Body of pancreas (tissue), 4 donors: ENCODE results near the gene NBEA. TPM values are rescaled to one million over a fixed set of nuclear protein-coding genes. Genes with fewer than 3 reads are reported as not detected.

Experiments used
- ATAC-seq: fragments of 150-250 bp; one replicate; pipeline ENCODE4 v1.9.1; 2016
- DNase-seq, 4 donors: peaks; one replicate each; pipeline ENCODE4 v3.0.0-alpha.2; 2019
- H3K27ac ChIP-seq, 4 donors: fragments of 200-600 bp; sonication (generic); 1 replicate in 3 of 4; 2 replicates in 1 of 4; pipeline versions ENCODE4 v1.5.1 to v1.6.1; 2016 to 2019; ENCODE audit warnings: mild to moderate bottlenecking in 1 of 4, mixed read lengths in 1 of 4, moderate library complexity in 1 of 4
- H3K27me3 ChIP-seq, 2 donors: fragments of 200-600 bp; sonication (generic); one replicate each; pipeline ENCODE4 v1.6.0; 2016; ENCODE audit warnings: mild to moderate bottlenecking in 1 of 2
- H3K36me3 ChIP-seq, 2 donors: fragments of 200-600 bp; sonication (generic); replicated peaks in 1 of 2; 2 replicates each; pipeline ENCODE4 v1.5.1; 2016; ENCODE audit warnings: low read depth in 2 of 2; ENCODE audit not compliant: insufficient read depth in 1 of 2
- H3K4me1 ChIP-seq: fragments of 200-600 bp; sonication (generic); one replicate; pipeline ENCODE4 v1.6.0; 2016
- H3K4me3 ChIP-seq, 2 donors: fragments of 200-600 bp; sonication (generic); 1 replicate in 1 of 2; 2 replicates in 1 of 2; pipeline ENCODE4 v1.5.1; 2016 to 2019
- H3K9me3 ChIP-seq, 3 donors: fragments of 200-600 bp; sonication (generic); 1 replicate in 2 of 3; 2 replicates in 1 of 3; pipeline ENCODE4 v1.5.1; 2016
- POLR2A ChIP-seq, 3 donors: fragments of 450-650 bp; IDR thresholded peaks; one replicate each; pipeline ENCODE4 v1.6.1; 2016; ENCODE audit warnings: antibody characterized with exemption in 3 of 3, mild to moderate bottlenecking in 2 of 3
- WGBS, 2 donors: methylation state at CpG; one replicate each; pipeline ENCODE4 v1.1.5; 2017; 5-methylcytosine and 5-hydroxymethylcytosine counted together
- intact Hi-C: fragments of 100-400 bp; cut with DNase I; formaldehyde crosslinking; loops from one replicate; pipeline ENCODE4 v1.15.1; 2023
- total RNA-seq, 2 donors: library from RNA; depleted of rRNA; stranded (reverse); fragments of >200 nt; gene quantifications; one replicate each; pipeline ENCODE4 v1.1.0, GENCODE V29; 2016
- TF ChIP-seq, protein P1 (sequence below), 7 experiments: fragments of 450-650 bp in 4 of 7; fragments of 200-600 bp in 3 of 7; sonication (generic) in 3 of 7; IDR thresholded peaks; one replicate each; pipeline ENCODE4 v1.5.1; 2016 to 2019; ENCODE audit warnings: antibody characterized with exemption in 7 of 7

NBEA gene
- total RNA-seq, 2 donors from 2014 or later: 9.6 to 19.1 TPM

DNA sequence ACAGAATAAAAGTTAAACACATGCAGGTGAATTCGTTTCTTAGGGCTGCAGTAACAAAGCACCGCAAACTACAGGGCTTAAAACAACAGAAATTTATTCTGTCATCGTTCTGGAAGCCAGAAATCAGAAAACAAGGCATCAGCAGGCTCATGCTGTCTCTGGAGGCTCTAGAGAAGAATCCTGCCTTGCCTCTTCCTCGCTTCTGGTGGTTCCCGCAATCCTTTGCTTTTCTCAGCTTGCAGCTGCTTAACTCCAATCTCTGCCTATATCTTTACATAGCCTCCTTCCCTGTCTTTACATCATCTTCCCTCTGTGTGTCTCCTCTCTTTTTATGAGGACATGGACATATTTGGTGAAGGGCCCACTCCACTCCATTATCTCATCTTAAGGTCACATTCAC is 6.2 kb upstream of the NBEA start:
- Histone ChIP-seq H3K4me1 (peaks cover 8% of the 10 kb centered on the region), H3K27ac (no peak overlapping the region), H3K36me3 (no peaks in the 10 kb centered on the region), H3K9me3 (no peaks in the 10 kb centered on the region), H3K27me3 (no peaks in the 10 kb centered on the region), H3K4me3 (no peak overlapping the region)
- WGBS, 2 donors: 74 to 77% methylated on average over 5 of the region's 5 CpGs
- intact Hi-C loops: no loop called here
- no peak for DNase-seq
- ATAC-seq: no peak
- TF ChIP-seq POLR2A (IDR thresholded peaks at IDR 0.05): no peak
- TF ChIP-seq, protein P1, sequence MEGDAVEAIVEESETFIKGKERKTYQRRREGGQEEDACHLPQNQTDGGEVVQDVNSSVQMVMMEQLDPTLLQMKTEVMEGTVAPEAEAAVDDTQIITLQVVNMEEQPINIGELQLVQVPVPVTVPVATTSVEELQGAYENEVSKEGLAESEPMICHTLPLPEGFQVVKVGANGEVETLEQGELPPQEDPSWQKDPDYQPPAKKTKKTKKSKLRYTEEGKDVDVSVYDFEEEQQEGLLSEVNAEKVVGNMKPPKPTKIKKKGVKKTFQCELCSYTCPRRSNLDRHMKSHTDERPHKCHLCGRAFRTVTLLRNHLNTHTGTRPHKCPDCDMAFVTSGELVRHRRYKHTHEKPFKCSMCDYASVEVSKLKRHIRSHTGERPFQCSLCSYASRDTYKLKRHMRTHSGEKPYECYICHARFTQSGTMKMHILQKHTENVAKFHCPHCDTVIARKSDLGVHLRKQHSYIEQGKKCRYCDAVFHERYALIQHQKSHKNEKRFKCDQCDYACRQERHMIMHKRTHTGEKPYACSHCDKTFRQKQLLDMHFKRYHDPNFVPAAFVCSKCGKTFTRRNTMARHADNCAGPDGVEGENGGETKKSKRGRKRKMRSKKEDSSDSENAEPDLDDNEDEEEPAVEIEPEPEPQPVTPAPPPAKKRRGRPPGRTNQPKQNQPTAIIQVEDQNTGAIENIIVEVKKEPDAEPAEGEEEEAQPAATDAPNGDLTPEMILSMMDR (IDR thresholded peaks at IDR 0.05): no peak

DNA sequence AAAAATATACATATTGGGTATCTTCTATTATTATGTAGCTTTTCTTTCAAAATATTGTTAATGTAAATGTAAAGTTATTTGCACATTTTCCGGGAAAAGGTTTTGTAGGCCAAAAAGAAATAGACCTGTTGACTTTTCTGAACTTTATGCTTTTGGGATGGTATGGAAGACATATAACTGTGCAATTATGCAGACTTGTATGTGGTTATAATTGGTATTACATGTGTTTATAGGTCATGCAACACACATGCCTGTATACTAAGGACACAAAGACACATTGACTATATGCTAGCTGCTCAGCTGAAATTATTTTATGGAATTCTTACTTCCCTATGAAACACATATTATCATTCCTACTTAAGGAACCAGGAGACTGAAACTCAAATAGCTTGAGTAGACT is 2.3 kb upstream of the NBEA start:
- intact Hi-C loops: no loop called here
- H3K27ac ChIP-seq: no peak overlapping the region
- ATAC-seq (no peak), DNase-seq (no peak)
- TF ChIP-seq, protein P1 (IDR thresholded peaks at IDR 0.05): peak in 1 of 7 experiments; percentile 9
- TF ChIP-seq POLR2A (IDR thresholded peaks at IDR 0.05): no peak
- no peak overlapping the region for H3K4me3 ChIP-seq
- no peaks in the 10 kb centered on the region for H3K27me3 ChIP-seq
- H3K36me3 ChIP-seq: no peaks in the 10 kb centered on the region
- H3K9me3 ChIP-seq: no peaks in the 10 kb centered on the region
- 92 to 97% methylated on average over 1 of the region's 1 CpG for WGBS, 2 donors
- H3K4me1 ChIP-seq: peaks cover 10% of the 10 kb centered on the region

DNA sequence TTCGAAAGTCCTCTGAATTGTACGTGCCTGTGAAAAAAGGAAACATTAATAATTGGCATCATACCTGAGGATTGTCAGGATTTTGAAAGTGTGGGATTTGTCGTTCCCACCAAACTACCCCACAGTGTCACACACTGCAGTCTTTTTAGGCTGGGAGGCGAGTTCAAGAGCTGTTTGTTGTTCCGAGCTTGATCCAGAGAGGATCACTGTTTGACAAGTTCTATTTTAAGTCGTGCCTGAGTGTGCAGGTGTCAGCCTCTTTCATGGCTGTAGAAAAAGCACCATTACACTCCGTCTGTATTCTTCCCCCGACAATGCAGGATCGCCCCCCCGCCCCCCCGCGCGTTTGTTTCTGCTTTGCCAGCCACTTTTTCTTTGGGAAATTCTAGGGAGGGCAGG is 635 bp upstream of the NBEA start:
- intact Hi-C loops: no loop called here
- DNase-seq: no peak
- no peak for TF ChIP-seq POLR2A (IDR thresholded peaks at IDR 0.05)
- TF ChIP-seq, protein P1 (IDR thresholded peaks at IDR 0.05): no peak
- H3K4me3 ChIP-seq: peak overlapping the region; percentile 86 to 99
- no peaks in the 10 kb centered on the region for H3K9me3 ChIP-seq
- peak overlapping the region in 3 of 4 donors; percentile 82 to 90 (median 89) for H3K27ac ChIP-seq
- H3K4me1 ChIP-seq: peaks cover 10% of the 10 kb centered on the region
- no peaks in the 10 kb centered on the region for H3K27me3 ChIP-seq
- H3K36me3 ChIP-seq: no peaks in the 10 kb centered on the region
- no peak for ATAC-seq
- WGBS, 2 donors: 1 to 4% methylated on average over 13 of the region's 13 CpGs

DNA sequence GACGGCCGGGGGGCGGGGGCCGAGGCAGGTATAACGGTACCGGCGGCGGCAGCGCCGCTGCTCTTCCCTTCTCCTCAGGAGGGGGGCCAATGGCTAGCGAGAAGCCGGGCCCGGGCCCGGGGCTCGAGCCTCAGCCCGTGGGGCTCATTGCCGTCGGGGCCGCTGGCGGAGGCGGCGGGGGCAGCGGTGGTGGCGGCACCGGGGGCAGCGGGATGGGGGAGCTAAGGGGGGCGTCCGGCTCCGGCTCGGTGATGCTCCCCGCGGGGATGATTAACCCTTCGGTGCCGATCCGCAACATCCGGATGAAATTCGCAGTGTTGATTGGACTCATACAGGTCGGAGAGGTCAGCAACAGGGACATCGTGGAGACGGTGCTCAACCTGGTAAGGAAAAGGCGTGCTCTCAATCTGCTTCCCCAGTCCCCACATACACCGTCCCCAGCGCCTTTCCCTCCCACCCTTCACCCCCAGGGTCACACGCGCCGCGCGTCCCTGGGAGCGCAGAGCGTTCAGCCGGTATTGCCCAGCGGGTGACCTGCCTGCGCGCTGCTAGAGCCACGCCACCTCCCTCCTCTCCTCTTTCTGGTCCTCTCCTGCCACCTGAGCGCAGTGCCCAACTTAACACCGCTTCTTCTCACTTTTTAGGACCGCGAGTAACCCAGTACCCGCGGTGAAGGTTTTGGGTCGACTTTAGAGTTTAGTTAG is 814 bp downstream of the NBEA start:
- peaks cover 10% of the 10 kb centered on the region for H3K4me1 ChIP-seq
- peak overlapping the region; percentile 74 to 90 (median 86) for H3K27ac ChIP-seq
- H3K4me3 ChIP-seq: peak overlapping the region; percentile 86 to 99
- no peak for TF ChIP-seq POLR2A (IDR thresholded peaks at IDR 0.05)
- TF ChIP-seq, protein P1 (IDR thresholded peaks at IDR 0.05): no peak
- no peaks in the 10 kb centered on the region for H3K36me3 ChIP-seq
- no peaks in the 10 kb centered on the region for H3K27me3 ChIP-seq
- H3K9me3 ChIP-seq: no peaks in the 10 kb centered on the region
- intact Hi-C loops: no loop called here
- 0% methylated on average over 35 to 53 of the region's 62 CpGs for whole genome bisulfite sequencing, 2 donors
- ATAC-seq (peak; percentile 62), DNase-seq (peak; percentile 40 to 68 (median 45))
